Psoas muscle (tissue), 8 donors: ENCODE data around the gene ETV6. TPM values are rescaled to one million over a fixed set of nuclear protein-coding genes. Genes with fewer than 3 reads are reported as not detected.

ENCODE experiments used
- ATAC-seq, 4 donors: fragments of 200-7000 bp; cut with Tn5 transposase; one replicate each; pipeline ENCODE4 v1.9.1; 2020; ENCODE audit warnings: moderate library complexity in 3 of 4, mild to moderate bottlenecking in 2 of 4
- DNase-seq, 2 donors: peaks; one replicate each; pipeline ENCODE4 v3.0.0-alpha.2; 2020
- H3K27ac ChIP-seq: fragments of 200-600 bp; one replicate; pipeline ENCODE4 v1.8.0; 2022
- H3K27me3 ChIP-seq, 3 donors: fragments of 200-600 bp in 1 of 3; one replicate each; pipeline versions ENCODE4 v1.6.1 to v1.8.0; 2013 to 2022; ENCODE audit warnings: low read length in 2 of 3, mild to moderate bottlenecking in 2 of 3, moderate library complexity in 1 of 3; ENCODE audit not compliant: insufficient read depth in 3 of 3
- H3K36me3 ChIP-seq, 2 donors: fragments of 200-600 bp in 1 of 2; one replicate each; pipeline versions ENCODE4 v1.6.1 to v1.8.0; 2013 to 2022; ENCODE audit warnings: low read depth in 1 of 2, mild to moderate bottlenecking in 1 of 2, moderate library complexity in 1 of 2; ENCODE audit not compliant: insufficient read depth in 1 of 2
- H3K4me1 ChIP-seq: fragments of 200-600 bp; one replicate; pipeline ENCODE4 v1.8.0; 2022
- H3K4me3 ChIP-seq: fragments of 200-600 bp; one replicate; pipeline ENCODE4 v1.8.0; 2022; ENCODE audit warnings: mild to moderate bottlenecking
- H3K9me3 ChIP-seq: fragments of 200-600 bp; one replicate; pipeline ENCODE4 v1.8.0; 2022
- CTCF ChIP-seq: fragments of 200-600 bp; IDR thresholded peaks from one replicate; pipeline ENCODE4 v1.8.0; 2022; ENCODE audit warnings: antibody characterized with exemption
- WGBS, 3 donors: extraction: QIAGEN DNeasy Blood & Tissue Kit; methylation state at CpG; one replicate each; pipeline versions ENCODE4 v1.1.6 to v1.1.7; 2013; 5-methylcytosine and 5-hydroxymethylcytosine counted together
- intact Hi-C, 2 donors: fragments of 100-400 bp; cut with DNase I; formaldehyde crosslinking; loops; one replicate each; pipeline versions ENCODE4 v1.11.0 to v1.14.2; 2022
- polyA plus RNA-seq, 3 donors: library from polyadenylated mRNA; stranded (reverse); fragments of 200-250 nt; gene quantifications; one replicate each; pipeline ENCODE4 v1.2.3, GENCODE V29; 2013
- total RNA-seq, 4 donors: library from RNA; stranded (reverse); fragmentation: NEBNext Ultra II Directional in 2 of 4; extraction: Animal tissue kit (Norgen Biotek cat#: 25700) in 2 of 4; gene quantifications; one replicate each; pipeline versions ENCODE4 v1.2.1 to v1.2.4, GENCODE V29; 2021 to 2023
- donor health status: healthy with polysubstance abuse.
- donor health status: DM: no; HTN: no; CAD: no; lungs with moderate emphysema.
- donor health status: Bipolar disorder and iron deficiency.
- donor health status: healthy.
- donor health status: DM: yes; HTN: yes; CAD: no.
- donor health status: DM: no; HTN: no; CAD: no.
- donor health status: DM: no; HTN: no; CAD: no.
- donor health status: DM: yes; HTN: yes; CAD: no.

ETV6 gene
- total and polyA plus RNA-seq, 7 donors = 2.8 to 22.9 (median 4.9) TPM

- Histone ChIP-seq H3K27ac (no peak overlapping the region), H3K27me3 (no peaks in the 10 kb centered on the region), H3K4me3 (no peak overlapping the region), H3K4me1 (peaks cover 35% of the 10 kb centered on the region), H3K9me3 (no peaks in the 10 kb centered on the region), H3K36me3 (no peaks in the 10 kb centered on the region)
- DNase-seq = peak; percentile 50 to 60
- intact Hi-C loops = loop anchor here in 1 of 2 donors (10.0 kb wide), 1 partner anchor 135 kb away; no protein-coding TSS in a partner anchor
- no peak for TF ChIP-seq CTCF
- 66 to 73% (median 72%) methylated on average over 10 of the region's 10 CpGs for WGBS, 3 donors
- ATAC-seq = peak in 3 of 4 donors; percentile 32 to 46 (median 34)
Observed at GRCh38 chr12:11719678-11720099, 70.2 kb downstream of the ETV6 start.

- peaks cover 42% of the 10 kb centered on the region for H3K4me1 ChIP-seq
- WGBS, 3 donors = 65 to 75% (median 69%) methylated on average over 2 of the region's 2 CpGs
Observed at GRCh38 chr12:11722071-11722470, 72.6 kb downstream of the ETV6 start.

GRCh38 chr12:11722578-11723138, 73.2 kb downstream of the ETV6 start:
- WGBS, 3 donors = 85 to 90% (median 86%) methylated on average over 8 of the region's 8 CpGs
- Histone ChIP-seq H3K4me1 (peaks cover 42% of the 10 kb centered on the region), H3K27me3 (no peaks in the 10 kb centered on the region), H3K27ac (no peak overlapping the region), H3K9me3 (no peaks in the 10 kb centered on the region), H3K4me3 (no peak overlapping the region), H3K36me3 (no peaks in the 10 kb centered on the region)
- ATAC-seq (no peak), DNase-seq (no peak)
- no peak for TF ChIP-seq CTCF
- intact Hi-C loops = no loop called here

More at GRCh38 chr12:11722071-11722470, 72.6 kb downstream of the ETV6 start:
- no peaks in the 10 kb centered on the region for H3K36me3 ChIP-seq
- H3K27ac ChIP-seq = no peak overlapping the region
- H3K9me3 ChIP-seq = no peaks in the 10 kb centered on the region
- no peaks in the 10 kb centered on the region for H3K27me3 ChIP-seq
- H3K4me3 ChIP-seq = no peak overlapping the region
- TF ChIP-seq CTCF = no peak
- DNase-seq (no peak), ATAC-seq (no peak)
- intact Hi-C loops = no loop called here

- Histone ChIP-seq H3K4me1 (peaks cover 42% of the 10 kb centered on the region), H3K27ac (peak overlapping the region; percentile 75), H3K4me3 (peak overlapping the region; percentile 29), H3K36me3 (no peaks in the 10 kb centered on the region), H3K9me3 (no peaks in the 10 kb centered on the region), H3K27me3 (no peaks in the 10 kb centered on the region)
- WGBS, 3 donors = 30 to 53% (median 34%) methylated on average over 6 of the region's 6 CpGs
- ATAC-seq (peak; percentile 85 to 93 (median 92)), DNase-seq (peak; percentile 27 to 58)
- intact Hi-C loops = no loop called here
- TF ChIP-seq CTCF = no peak
Observed at GRCh38 chr12:11723993-11724392, 74.5 kb downstream of the ETV6 start.

- peaks cover 38% of the 10 kb centered on the region for H3K4me1 ChIP-seq
- no peak overlapping the region for H3K4me3 ChIP-seq
- no peak for DNase-seq
- peak overlapping the region; percentile 75 for H3K27ac ChIP-seq
- H3K27me3 ChIP-seq = no peaks in the 10 kb centered on the region
- H3K36me3 ChIP-seq = no peaks in the 10 kb centered on the region
- no peak for ATAC-seq
- 55 to 71% (median 68%) methylated on average over 7 of the region's 7 CpGs for WGBS, 3 donors
- no peak for TF ChIP-seq CTCF
- intact Hi-C loops = no loop called here
- no peaks in the 10 kb centered on the region for H3K9me3 ChIP-seq
Observed at GRCh38 chr12:11724888-11725311, 75.4 kb downstream of the ETV6 start.
